Kidney (tissue), 14 donors: ENCODE results near the gene COQ6. TPM values are rescaled to one million over a fixed set of nuclear protein-coding genes. Genes with fewer than 3 reads are reported as not detected.
"Not testable (repeated sequence)": the region's sequence is repeated elsewhere in the genome, so short reads cannot be mapped to it uniquely, and the experiment has no call there.

Experiments
- DNase-seq, 5 donors: peaks; one replicate each; pipeline ENCODE4 v3.0.0-alpha.2; 2013 to 2020
- FAIRE-seq: peaks from 2 replicates; lab custom pipeline; 2012; peaks lifted over from hg19 to GRCh38; lab: Jason Lieb, UNC
- H3K27ac ChIP-seq, 2 donors: one replicate each; pipeline ENCODE4 v1.7.0; 2013; ENCODE audit warnings: low read depth in 2 of 2, low read length in 2 of 2, inconsistent platforms in 1 of 2
- H3K27me3 ChIP-seq: one replicate; pipeline ENCODE4 v1.7.1; 2013; ENCODE audit warnings: low read length, inconsistent platforms; ENCODE audit not compliant: control insufficient read depth, insufficient read depth
- H3K36me3 ChIP-seq, 3 donors: one replicate each; pipeline versions ENCODE4 v1.7.0 to v1.7.1; 2013; ENCODE audit warnings: low read length in 3 of 3, control low read depth in 1 of 3, inconsistent platforms in 1 of 3; ENCODE audit not compliant: insufficient read depth in 3 of 3, control insufficient read depth in 2 of 3
- H3K4me1 ChIP-seq, 3 donors: one replicate each; pipeline versions ENCODE4 v1.7.0 to v1.7.1; 2013; ENCODE audit warnings: low read length in 3 of 3, inconsistent platforms in 1 of 3, low read depth in 1 of 3; ENCODE audit not compliant: control insufficient read depth in 2 of 3, insufficient read depth in 2 of 3
- H3K4me3 ChIP-seq, 3 donors: one replicate each; pipeline versions ENCODE4 v1.7.0 to v1.8.1; 2013; ENCODE audit warnings: low read length in 3 of 3, control low read depth in 1 of 3, inconsistent platforms in 1 of 3
- H3K9ac ChIP-seq, 3 donors: one replicate each; pipeline versions ENCODE4 v1.7.0 to v1.7.1; 2013; ENCODE audit warnings: low read length in 3 of 3, control low read depth in 1 of 3, inconsistent platforms in 1 of 3
- H3K9me3 ChIP-seq, 3 donors: one replicate each; pipeline versions ENCODE4 v1.7.0 to v1.7.1; 2013; ENCODE audit warnings: low read length in 3 of 3, control low read depth in 1 of 3, inconsistent platforms in 1 of 3; ENCODE audit not compliant: control insufficient read depth in 2 of 3, insufficient read depth in 1 of 3
- CTCF ChIP-seq: IDR thresholded peaks from 3 replicates; pipeline ENCODE4 v1.5.1; 2012; ENCODE audit warnings: mild to moderate bottlenecking, moderate library complexity, borderline replicate concordance; ENCODE audit not compliant: insufficient read depth; ENCODE audit errors: extremely low read depth
- intact Hi-C: fragments of 100-400 bp; cut with DNase I; formaldehyde crosslinking; loops from one replicate; pipeline ENCODE4 v1.11.1; 2022
- polyA plus RNA-seq: library from polyadenylated mRNA; stranded (reverse); fragments of 350-450 nt; fragmentation: Illumina TruSeq; extraction: RNeasy Lipid Tissue Mini Kit (QIAGEN cat#74804); gene quantifications from one replicate; pipeline ENCODE4 v1.2.3, GENCODE V29; 2014; ENCODE audit warnings: low read depth, low replicate concordance; ENCODE audit not compliant: insufficient read depth
- total RNA-seq: library from RNA; stranded (reverse); fragmentation: NEBNext Ultra II Directional; extraction: Animal tissue kit (Norgen Biotek cat#: 25700); gene quantifications from one replicate; pipeline ENCODE4 v1.2.1, GENCODE V29; 2021
- donor health status: control.
- donor health status: control.
- donor health status: control.
- donor health status: control.
- donor health status: control.
- donor health status: DM: yes; HTN: yes; CAD: no.
- donor health status: Normal renal cell carcinoma (clear cell type).

The COQ6 gene
- total and polyA plus RNA-seq, 2 donors from 2014 or later = 24.6 to 40.8 TPM

- intact Hi-C loops = no loop called here
- no peak for TF ChIP-seq CTCF
- Histone ChIP-seq H3K9me3 (no peaks in the 10 kb centered on the region), H3K4me3 (no peak overlapping the region), H3K36me3 (peaks cover 0 to 24% (median 6%) of the 10 kb centered on the region in 3 donors), H3K27me3 (no peaks in the 10 kb centered on the region), H3K9ac (no peak overlapping the region), H3K4me1 (peaks cover 0 to 24% (median 2%) of the 10 kb centered on the region in 3 donors), H3K27ac (no peak overlapping the region)
- FAIRE-seq (no peak), DNase-seq (no peak)
Observed at GRCh38 chr14:73977896-73978295, 27.8 kb downstream of the COQ6 start.

GRCh38 chr14:73988065-73988464, 38.0 kb downstream of the COQ6 start:
- H3K27ac ChIP-seq = no peak overlapping the region
- intact Hi-C loops = no loop called here
- FAIRE-seq (no peak), DNase-seq (no peak)
- H3K9ac ChIP-seq = no peak overlapping the region
- no peaks in the 10 kb centered on the region for H3K4me1 ChIP-seq
- no peaks in the 10 kb centered on the region for H3K9me3 ChIP-seq
- no peaks in the 10 kb centered on the region for H3K27me3 ChIP-seq
- TF ChIP-seq CTCF = no peak
- H3K36me3 ChIP-seq = peaks cover 6 to 19% (median 14%) of the 10 kb centered on the region in 3 donors
- no peak overlapping the region for H3K4me3 ChIP-seq

- H3K4me1 ChIP-seq, intact Hi-C loops, H3K9me3 ChIP-seq, H3K9ac ChIP-seq, FAIRE-seq, H3K27ac ChIP-seq, H3K4me3 ChIP-seq, H3K27me3 ChIP-seq, DNase-seq: not testable (repeated sequence)
- H3K36me3 ChIP-seq = peaks cover 6 to 18% (median 14%) of the 10 kb centered on the region in 3 donors
Observed at GRCh38 chr14:73988656-73989055, 38.6 kb downstream of the COQ6 start.

GRCh38 chr14:73991092-73991491, 41.0 kb downstream of the COQ6 start:
- intact Hi-C loops = no loop called here
- H3K4me1 ChIP-seq = peaks cover 2 to 4% (median 2%) of the 10 kb centered on the region in 3 donors
- no peaks in the 10 kb centered on the region for H3K9me3 ChIP-seq
- H3K27ac ChIP-seq = no peak overlapping the region
- H3K9ac ChIP-seq = no peak overlapping the region
- H3K27me3 ChIP-seq = no peaks in the 10 kb centered on the region
- no peak overlapping the region for H3K4me3 ChIP-seq
- H3K36me3 ChIP-seq = peaks cover 4 to 14% (median 11%) of the 10 kb centered on the region in 3 donors
- FAIRE-seq (no peak), DNase-seq (no peak)
- TF ChIP-seq CTCF = no peak

- H3K9me3 ChIP-seq, FAIRE-seq, intact Hi-C loops, DNase-seq, H3K36me3 ChIP-seq, H3K27me3 ChIP-seq: not testable (repeated sequence)
- Histone ChIP-seq H3K27ac (peak overlapping the region in 1 of 2 donors; percentile 41), H3K4me1 (peaks cover 11 to 18% (median 18%) of the 10 kb centered on the region in 3 donors), H3K9ac (peak overlapping the region in 1 of 3 donors; percentile 46), H3K4me3 (peak overlapping the region in 2 of 3 donors; percentile 44 to 71)
Observed at GRCh38 chr14:73994926-73995325, 44.8 kb downstream of the COQ6 start.
